GM12878 (cell line): Measurements from ENCODE around the gene PLCG2. TPM values are rescaled to one million over a fixed set of nuclear protein-coding genes. Genes with fewer than 3 reads are reported as not detected.

Experiments
- ATF2 ChIP-seq: IDR thresholded peaks from 2 replicates; pipeline ENCODE4 v1.6.1; 2012; ENCODE audit warnings: low read length, inconsistent platforms
- EP300 ChIP-seq, 2 experiments: fragments of 150-350 bp in 1 of 2; IDR thresholded peaks; 2 replicates each; pipeline ENCODE4 v1.6.1; 2011 to 2012; ENCODE audit warnings: low read depth in 2 of 2, low read length in 2 of 2, borderline replicate concordance in 1 of 2, improper control_type of control experiment in 1 of 2, inconsistent platforms in 1 of 2; ENCODE audit not compliant: control insufficient read depth in 1 of 2
- FOS ChIP-seq: IDR thresholded peaks from 3 replicates; pipeline ENCODE4 v1.6.1; 2011; ENCODE audit warnings: borderline replicate concordance; ENCODE audit not compliant: insufficient read length; ENCODE audit errors: extremely low read depth
- HDAC2 ChIP-seq: fragments of 200-600 bp; sonication (generic); IDR thresholded peaks from 2 replicates; pipeline ENCODE4 v1.6.1; 2017
- IKZF1 ChIP-seq: fragments of 450-650 bp; conservative IDR thresholded peaks from 2 replicates; pipeline ENCODE4 v1.6.1; 2017; ENCODE audit warnings: antibody characterized with exemption, mild to moderate bottlenecking
- NFYA ChIP-seq: IDR thresholded peaks from 2 replicates; pipeline ENCODE4 v1.6.1; 2011; ENCODE audit warnings: low read depth, mild to moderate bottlenecking, low read length, improper control_type of control experiment, borderline replicate concordance
- PAX8 ChIP-seq: fragments of 450-650 bp; IDR thresholded peaks from 2 replicates; pipeline ENCODE4 v1.6.1; 2017; ENCODE audit warnings: mild to moderate bottlenecking, moderate library complexity
- SIX5 ChIP-seq: IDR thresholded peaks from 2 replicates; pipeline ENCODE4 v1.6.1; 2011; ENCODE audit warnings: mild to moderate bottlenecking, low read depth, low read length, moderate library complexity; ENCODE audit not compliant: severe bottlenecking
- SMAD1 ChIP-seq: fragments of 450-650 bp; IDR thresholded peaks from 2 replicates; pipeline ENCODE4 v1.6.1; 2018; ENCODE audit warnings: mild to moderate bottlenecking, low read depth; ENCODE audit not compliant: partially characterized antibody
- polyA plus RNA-seq, 11 experiments: library from polyadenylated mRNA; depleted of rRNA in 4 of 11; unstranded in 6 of 11; stranded (reverse) in 5 of 11; fragments of >200 nt; fragmentation: Nextera tagmentation in 4 of 11; fragmentation: Illumina TruSeq in 1 of 11; extraction: Ambion mirVana in 4 of 11; extraction: Trizol in 1 of 11; gene quantifications; 1 replicate in 1 of 11; 2 replicates in 10 of 11; pipeline versions ENCODE4 v1.2.1 to v1.2.3, GENCODE V29; 2011 to 2016; ENCODE audit warnings: inconsistent platforms in 2 of 11, missing spikeins in 2 of 11, low read depth in 1 of 11
- total RNA-seq, 4 experiments: library from RNA; depleted of rRNA in 3 of 4; stranded (reverse); fragments of >200 nt in 3 of 4; fragmentation: Illumina TruSeq in 1 of 4; extraction: Trizol in 1 of 4; gene quantifications; 2 replicates each; pipeline versions ENCODE4 v1.2.1 to v1.2.3, GENCODE V29; 2013 to 2021
- TF ChIP-seq, protein P1 (sequence below): fragments of 450-650 bp; IDR thresholded peaks from 2 replicates; pipeline ENCODE4 v1.6.1; 2017; ENCODE audit warnings: low read depth, mild to moderate bottlenecking, moderate library complexity

Gene PLCG2
- total and polyA plus RNA-seq, 10 of the 15 experiments (the other 5 are each of a cell fraction or from before 2014, with no cell fraction given) = 47.6 to 256 (median 149) TPM

DNA sequence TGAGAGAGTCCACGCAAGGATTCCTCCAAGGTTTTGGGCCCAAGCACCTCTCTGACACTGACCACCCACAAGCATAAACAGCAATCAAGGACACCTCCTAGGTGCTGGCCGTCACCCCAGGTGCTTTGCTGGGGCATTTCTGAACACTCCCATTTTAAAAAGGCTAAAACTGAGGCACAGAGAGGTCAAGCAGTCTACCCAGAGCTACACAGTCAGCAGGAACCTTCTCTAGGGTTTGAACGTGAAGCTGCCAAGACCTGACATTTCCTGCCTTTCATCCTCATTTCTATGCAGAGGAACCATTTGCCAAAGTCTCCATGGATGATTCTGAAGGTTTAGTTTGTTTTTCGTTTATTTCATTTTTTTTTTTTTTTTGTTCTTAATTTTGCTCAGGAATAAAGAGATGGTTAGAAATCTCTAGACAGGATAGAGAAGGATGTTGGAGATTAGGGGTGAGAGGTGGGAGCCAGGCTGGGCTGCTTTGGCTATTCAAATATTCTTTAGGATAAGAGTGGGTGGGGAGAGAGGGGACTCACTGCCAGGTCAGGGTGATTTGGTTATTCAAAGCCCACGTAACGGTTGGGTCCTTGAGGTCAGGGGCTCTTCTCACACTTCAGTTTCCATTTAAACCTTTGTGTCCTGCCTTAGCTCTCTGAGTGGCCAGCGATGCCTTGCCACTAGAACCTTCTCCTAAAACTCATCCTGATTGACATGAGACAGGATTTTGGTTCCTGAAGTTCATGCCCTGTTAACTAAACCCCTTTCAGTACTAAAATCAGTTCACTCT, 6.2 kb downstream of the PLCG2 start (continued):
- TF ChIP-seq, protein P1, sequence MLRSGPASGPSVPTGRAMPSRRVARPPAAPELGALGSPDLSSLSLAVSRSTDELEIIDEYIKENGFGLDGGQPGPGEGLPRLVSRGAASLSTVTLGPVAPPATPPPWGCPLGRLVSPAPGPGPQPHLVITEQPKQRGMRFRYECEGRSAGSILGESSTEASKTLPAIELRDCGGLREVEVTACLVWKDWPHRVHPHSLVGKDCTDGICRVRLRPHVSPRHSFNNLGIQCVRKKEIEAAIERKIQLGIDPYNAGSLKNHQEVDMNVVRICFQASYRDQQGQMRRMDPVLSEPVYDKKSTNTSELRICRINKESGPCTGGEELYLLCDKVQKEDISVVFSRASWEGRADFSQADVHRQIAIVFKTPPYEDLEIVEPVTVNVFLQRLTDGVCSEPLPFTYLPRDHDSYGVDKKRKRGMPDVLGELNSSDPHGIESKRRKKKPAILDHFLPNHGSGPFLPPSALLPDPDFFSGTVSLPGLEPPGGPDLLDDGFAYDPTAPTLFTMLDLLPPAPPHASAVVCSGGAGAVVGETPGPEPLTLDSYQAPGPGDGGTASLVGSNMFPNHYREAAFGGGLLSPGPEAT = 0 out of 2 replicates have a peak, but pooled peaks have one; percentile 21
- TF ChIP-seq IKZF1 (no peak; the same call in 1 of the 2 replicates), NFYA (no peak), ATF2 (no peak), PAX8 (no peak), EP300 (IDR thresholded peaks at IDR 0.05; ENCODE audit: borderline replicate concordance in 1 of 2, control insufficient read depth in 1 of 2, low read depth in 2 of 2, low read length in 2 of 2) (no peak), SMAD1 (no peak), FOS (no peak), SIX5 (no peak), HDAC2 (no peak)
- TF ChIP-seq, all 136 proteins: peak for 3
